Transverse colon (tissue), 4 donors: ENCODE results near the gene TRPM1. TPM values are rescaled to one million over a fixed set of nuclear protein-coding genes. Genes with fewer than 3 reads are reported as not detected.

Experiments
- DNase-seq: peaks from one replicate; pipeline ENCODE4 v3.0.0-alpha.2; 2019
- H3K27ac ChIP-seq, 4 donors: fragments of 200-600 bp; sonication (generic); 2 replicates each; pipeline ENCODE4 v1.5.1; 2016 to 2018; ENCODE audit warnings: inconsistent platforms in 4 of 4
- H3K27me3 ChIP-seq: fragments of 200-600 bp; sonication (generic); 2 replicates; pipeline ENCODE4 v1.5.1; 2017; ENCODE audit warnings: inconsistent platforms
- H3K36me3 ChIP-seq, 4 donors: fragments of 200-600 bp; sonication (generic); 2 replicates each; pipeline ENCODE4 v1.5.1; 2017 to 2019; ENCODE audit warnings: inconsistent platforms in 4 of 4
- H3K4me1 ChIP-seq, 4 donors: fragments of 200-600 bp; sonication (generic); 2 replicates each; pipeline ENCODE4 v1.5.1; 2017 to 2020; ENCODE audit warnings: inconsistent platforms in 4 of 4
- H3K4me3 ChIP-seq, 4 donors: fragments of 200-600 bp; sonication (generic); 1 replicate in 1 of 4; 2 replicates in 3 of 4; pipeline versions ENCODE4 v1.5.1 to v1.6.1; 2017 to 2019; ENCODE audit warnings: inconsistent platforms in 4 of 4
- H3K9me3 ChIP-seq, 2 donors: fragments of 200-600 bp; sonication (generic); 2 replicates each; pipeline ENCODE4 v1.5.1; 2017 to 2019; ENCODE audit warnings: inconsistent platforms in 2 of 2
- EP300 ChIP-seq: sonication (generic); formaldehyde crosslinking; IDR thresholded peaks from one replicate; pipeline ENCODE4 v1.6.1; 2017; ENCODE audit warnings: antibody characterized with exemption, low read depth
- POLR2A ChIP-seq: fragments of 450-650 bp; IDR thresholded peaks from one replicate; pipeline ENCODE4 v1.6.1; 2016; ENCODE audit warnings: antibody characterized with exemption, mild to moderate bottlenecking, moderate library complexity
- POLR2AphosphoS5 ChIP-seq, 3 donors: sonication (generic); formaldehyde crosslinking; IDR thresholded peaks; one replicate each; pipeline ENCODE4 v1.6.1; 2016; ENCODE audit warnings: antibody characterized with exemption in 3 of 3
- WGBS, 2 donors: methylation state at CpG; one replicate each; pipeline ENCODE4 v1.1.5; 2018; ENCODE audit warnings: low coverage in 1 of 2; 5-methylcytosine and 5-hydroxymethylcytosine counted together
- in situ Hi-C, 4 donors: fragments of 200-750 bp; cut with MboI; loops; one replicate each; pipeline versions ENCODE4 v1.15.0 to v1.15.1; 2017; ENCODE audit warnings: low sequenced_read_pairs in 3 of 4, low pct_ligation_motif_present in 1 of 4, low pct_unique_long_range_greater_than_20kb in 1 of 4
- intact Hi-C: fragments of 100-400 bp; cut with DNase I; formaldehyde crosslinking; loops from one replicate; pipeline ENCODE4 v1.15.1; 2023; ENCODE audit warnings: low total_unique reads
- total RNA-seq, 4 donors: library from RNA; depleted of rRNA; stranded (reverse); fragments of >200 nt; gene quantifications; one replicate each; pipeline ENCODE4 v1.1.0, GENCODE V29; 2016
- TF ChIP-seq, protein P1 (sequence below), 5 experiments: fragments of 200-600 bp in 3 of 5; fragments of 450-650 bp in 2 of 5; sonication (generic) in 3 of 5; IDR thresholded peaks; 1 replicate in 2 of 5; 2 replicates in 3 of 5; pipeline ENCODE4 v1.5.1; 2016 to 2017; ENCODE audit warnings: antibody characterized with exemption in 5 of 5, inconsistent platforms in 3 of 5, mild to moderate bottlenecking in 2 of 5, moderate library complexity in 1 of 5

The TRPM1 gene
- total RNA-seq, 4 donors from 2014 or later: not detected

DNA sequence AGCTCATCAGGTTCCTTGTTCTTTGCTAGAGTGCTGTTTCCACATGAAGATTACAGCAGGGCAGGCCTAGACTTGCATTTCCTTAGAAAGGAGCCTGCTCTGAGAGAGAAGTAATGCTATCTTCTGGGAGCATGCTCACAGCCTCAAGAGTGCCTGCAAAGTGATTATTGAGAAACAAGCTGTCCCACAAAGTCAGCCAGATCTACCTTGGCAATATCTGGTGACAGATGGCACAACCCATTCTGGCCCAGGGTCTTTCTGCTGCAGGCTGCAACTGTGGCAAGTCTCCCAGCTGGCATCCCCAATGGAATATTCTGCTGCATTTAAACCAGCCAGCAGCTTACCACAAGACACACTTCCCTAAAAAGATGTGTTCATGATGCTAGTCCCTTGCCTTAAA lies 139.4 kb downstream of the TRPM1 start:
- intact Hi-C loops (no loop called here), in situ Hi-C loops (no loop called here)
- Histone ChIP-seq H3K4me3 (no peak overlapping the region), H3K4me1 (no peaks in the 10 kb centered on the region), H3K27ac (no peak overlapping the region), H3K9me3 (no peaks in the 10 kb centered on the region), H3K27me3 (no peaks in the 10 kb centered on the region), H3K36me3 (peaks cover 0 to 46% (median 12%) of the 10 kb centered on the region in 4 donors)
- no peak for DNase-seq
- TF ChIP-seq, protein P1, sequence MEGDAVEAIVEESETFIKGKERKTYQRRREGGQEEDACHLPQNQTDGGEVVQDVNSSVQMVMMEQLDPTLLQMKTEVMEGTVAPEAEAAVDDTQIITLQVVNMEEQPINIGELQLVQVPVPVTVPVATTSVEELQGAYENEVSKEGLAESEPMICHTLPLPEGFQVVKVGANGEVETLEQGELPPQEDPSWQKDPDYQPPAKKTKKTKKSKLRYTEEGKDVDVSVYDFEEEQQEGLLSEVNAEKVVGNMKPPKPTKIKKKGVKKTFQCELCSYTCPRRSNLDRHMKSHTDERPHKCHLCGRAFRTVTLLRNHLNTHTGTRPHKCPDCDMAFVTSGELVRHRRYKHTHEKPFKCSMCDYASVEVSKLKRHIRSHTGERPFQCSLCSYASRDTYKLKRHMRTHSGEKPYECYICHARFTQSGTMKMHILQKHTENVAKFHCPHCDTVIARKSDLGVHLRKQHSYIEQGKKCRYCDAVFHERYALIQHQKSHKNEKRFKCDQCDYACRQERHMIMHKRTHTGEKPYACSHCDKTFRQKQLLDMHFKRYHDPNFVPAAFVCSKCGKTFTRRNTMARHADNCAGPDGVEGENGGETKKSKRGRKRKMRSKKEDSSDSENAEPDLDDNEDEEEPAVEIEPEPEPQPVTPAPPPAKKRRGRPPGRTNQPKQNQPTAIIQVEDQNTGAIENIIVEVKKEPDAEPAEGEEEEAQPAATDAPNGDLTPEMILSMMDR (IDR thresholded peaks at IDR 0.05): no peak
- TF ChIP-seq POLR2AphosphoS5 (IDR thresholded peaks at IDR 0.05): no peak
- no peak for TF ChIP-seq EP300
- TF ChIP-seq POLR2A: no peak

DNA sequence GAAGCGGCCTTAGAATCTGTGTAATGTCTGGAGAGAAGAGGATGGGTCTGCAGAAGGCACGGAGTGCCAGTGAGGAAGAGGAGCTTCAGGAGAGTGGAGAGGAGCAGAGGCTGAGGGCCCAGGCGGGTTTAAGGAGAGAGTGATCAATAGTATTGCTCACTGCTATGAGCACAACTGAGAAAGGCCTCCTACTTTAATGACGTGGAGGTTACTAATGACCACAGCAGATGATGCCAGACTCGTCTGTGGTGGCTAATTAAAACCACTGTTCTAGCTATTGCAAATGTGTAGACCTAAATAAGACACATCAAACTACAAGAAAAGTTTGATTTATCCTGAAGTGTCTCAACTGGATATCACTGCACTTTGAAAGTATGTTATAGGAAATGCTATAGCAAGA lies 143.3 kb downstream of the TRPM1 start:
- no peak for DNase-seq
- TF ChIP-seq EP300: no peak
- TF ChIP-seq POLR2A: no peak
- TF ChIP-seq, protein P1 (IDR thresholded peaks at IDR 0.05): no peak
- no peak for TF ChIP-seq POLR2AphosphoS5 (IDR thresholded peaks at IDR 0.05)
- no peaks in the 10 kb centered on the region for H3K9me3 ChIP-seq
- 84 to 90% methylated on average over 5 of the region's 5 CpGs for WGBS, 2 donors
- intact Hi-C loops: no loop called here
- H3K4me3 ChIP-seq: no peak overlapping the region
- no peaks in the 10 kb centered on the region for H3K4me1 ChIP-seq
- in situ Hi-C loops: no loop called here
- peaks cover 0 to 51% (median 19%) of the 10 kb centered on the region in 4 donors for H3K36me3 ChIP-seq
- no peak overlapping the region for H3K27ac ChIP-seq
- no peaks in the 10 kb centered on the region for H3K27me3 ChIP-seq

DNA sequence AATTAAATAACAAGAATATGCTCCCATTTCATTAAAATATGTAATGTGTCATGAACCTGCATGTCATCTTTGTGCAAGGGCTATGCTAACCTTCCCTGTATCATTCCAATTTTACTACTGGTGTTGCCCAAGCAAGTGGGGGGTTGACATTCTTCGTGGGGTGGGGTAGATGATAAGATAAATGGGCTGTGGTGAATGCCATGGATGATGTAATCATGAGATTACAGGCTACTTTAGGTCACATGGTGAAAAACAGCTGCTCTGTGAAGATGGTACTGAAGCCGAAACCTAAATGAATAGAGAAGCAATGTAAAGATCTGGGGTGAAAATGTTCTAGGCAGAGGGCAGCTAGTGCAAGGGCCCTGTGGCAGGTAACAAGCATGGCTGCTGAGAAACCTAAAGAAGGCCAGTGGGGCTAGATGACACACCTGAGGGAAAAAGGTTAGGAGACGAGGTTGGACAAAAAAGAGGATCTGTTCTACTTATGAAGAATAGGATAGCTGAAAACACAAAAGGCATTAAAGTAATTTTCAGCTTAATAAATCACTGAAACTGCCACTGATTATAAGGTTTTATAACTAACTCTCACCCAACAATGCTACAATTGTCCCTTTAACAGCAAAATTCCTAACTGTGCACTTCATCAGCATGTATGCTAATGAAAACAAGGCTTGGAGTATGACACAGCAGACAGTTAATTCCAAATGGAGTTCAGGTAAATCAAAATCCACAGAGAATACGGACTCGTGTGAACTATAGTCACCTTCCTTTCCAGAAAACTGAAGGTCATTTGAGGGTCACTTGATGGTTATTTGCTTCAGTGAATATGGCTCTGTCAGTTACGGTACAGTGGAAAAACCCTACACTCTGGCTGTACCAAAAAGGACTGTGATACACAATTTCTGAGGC lies 145.1 kb downstream of the TRPM1 start:
- no peak for DNase-seq
- Histone ChIP-seq H3K27me3 (no peaks in the 10 kb centered on the region), H3K4me1 (no peaks in the 10 kb centered on the region), H3K27ac (no peak overlapping the region), H3K9me3 (no peaks in the 10 kb centered on the region), H3K36me3 (peaks cover 0 to 68% (median 27%) of the 10 kb centered on the region in 4 donors), H3K4me3 (no peak overlapping the region)
- in situ Hi-C loops: no loop called here
- 84 to 89% methylated on average over 4 to 6 of the region's 6 CpGs for WGBS, 2 donors
- intact Hi-C loops: no loop called here
- TF ChIP-seq POLR2AphosphoS5 (IDR thresholded peaks at IDR 0.05) (no peak), EP300 (no peak)

DNA sequence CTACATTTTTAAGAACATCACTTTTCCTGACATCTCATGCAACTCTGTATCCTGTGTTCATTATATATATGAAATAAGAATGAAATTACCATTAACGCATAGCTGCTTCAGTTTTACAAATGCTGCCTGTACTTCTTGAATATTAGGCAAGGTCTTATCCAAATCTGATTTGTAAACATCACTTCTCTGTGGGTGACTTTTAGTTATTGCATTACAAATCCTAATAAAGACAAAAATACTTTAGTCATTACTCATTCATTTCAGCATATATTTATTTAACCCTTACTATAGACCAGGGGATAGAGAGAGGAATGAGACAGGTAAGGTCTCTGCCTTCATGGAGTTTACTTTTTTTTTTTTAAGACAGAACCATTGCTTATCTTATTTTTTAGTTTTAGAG lies 146.9 kb downstream of the TRPM1 start:
- Histone ChIP-seq H3K9me3 (no peaks in the 10 kb centered on the region), H3K27ac (no peak overlapping the region), H3K27me3 (no peaks in the 10 kb centered on the region), H3K4me3 (no peak overlapping the region), H3K4me1 (no peaks in the 10 kb centered on the region), H3K36me3 (peaks cover 0 to 68% (median 28%) of the 10 kb centered on the region in 4 donors)
- in situ Hi-C loops (no loop called here), intact Hi-C loops (no loop called here)
- 93 to 96% methylated on average over 1 of the region's 1 CpG for WGBS, 2 donors
- no peak for DNase-seq
- TF ChIP-seq POLR2A (no peak), POLR2AphosphoS5 (IDR thresholded peaks at IDR 0.05) (no peak), EP300 (no peak)
- TF ChIP-seq, protein P1 (IDR thresholded peaks at IDR 0.05): no peak
